Fibroblast of lung (primary cell): Measurements from ENCODE around the gene DHRS7.

ENCODE experiments used
- CTCF ChIP-seq, 2 donors: IDR thresholded peaks in 1 of 2; conservative IDR thresholded peaks in 1 of 2; 1 replicate in 1 of 2; 2 replicates in 1 of 2; pipeline ENCODE4 v1.5.1; 2011 to 2012; ENCODE audit warnings: low read length in 2 of 2, control low read depth in 1 of 2, inconsistent platforms in 1 of 2, low read depth in 1 of 2, mild to moderate bottlenecking in 1 of 2
- EZH2 ChIP-seq: IDR thresholded peaks from 2 replicates; pipeline ENCODE4 v1.5.1; 2012; ENCODE audit warnings: low read length, control low read depth, mild to moderate bottlenecking; ENCODE audit errors: missing control alignments

- no peak for TF ChIP-seq EZH2
- TF ChIP-seq CTCF (conservative IDR thresholded peaks at IDR 0.05 in 1 of 2, IDR thresholded peaks at IDR 0.05 in 1 of 2; ENCODE audit: low read depth in 1 of 2, low read length in 2 of 2), result no peak
Observed at GRCh38 chr14:60179431-60179869, 14.3 kb upstream of the DHRS7 start.
